RPMI8226 (cell line): ENCODE data around the gene HCAR1.
"Not testable (repeated sequence)": the region's sequence is repeated elsewhere in the genome, so short reads cannot be mapped to it uniquely, and the experiment has no call there.

ENCODE experiments used
- DNase-seq: peaks from one replicate; pipeline ENCODE4 v3.0.0-alpha.2; 2015

HCAR1 gene

DNA sequence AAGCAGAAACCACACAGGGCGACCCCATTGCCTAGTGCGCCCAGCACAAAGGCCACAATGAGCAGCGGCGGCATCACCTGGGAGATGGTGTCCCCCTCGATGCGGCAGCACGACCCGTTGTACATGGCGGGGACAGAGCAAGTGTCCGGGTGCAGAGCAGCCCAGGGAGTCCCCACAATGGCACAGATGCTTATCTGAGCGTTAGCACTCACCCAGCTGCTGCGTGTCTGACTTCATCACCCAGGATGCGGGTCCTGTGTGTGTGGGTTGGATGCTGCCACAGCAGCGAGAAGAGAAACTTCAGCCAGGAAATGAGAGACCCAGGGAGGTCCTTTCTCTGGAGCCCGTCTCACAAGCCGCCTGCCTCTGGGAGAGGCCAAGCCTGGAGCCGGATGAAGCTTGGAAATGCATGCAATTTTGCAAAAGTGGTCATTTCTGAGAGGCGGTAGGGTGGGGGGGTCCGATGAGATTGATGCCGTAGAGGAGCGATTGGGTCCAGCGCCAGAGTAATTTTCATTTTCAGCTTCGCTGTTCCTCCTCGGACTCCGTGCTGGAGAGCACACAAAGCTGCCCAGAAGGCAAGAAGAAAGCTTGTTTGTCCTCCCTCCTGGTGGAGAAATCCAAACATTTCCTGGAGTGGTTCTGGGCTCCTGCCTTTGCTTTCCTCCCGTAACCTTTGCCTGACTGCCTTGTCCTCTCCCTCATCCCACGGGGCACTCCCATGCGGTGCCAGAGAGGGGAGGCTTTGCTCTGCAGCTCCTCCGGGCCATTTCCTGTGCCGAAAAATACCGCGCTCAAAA lies at the start of gene HCAR1:
TSS of gene HCAR1 (minus strand) at position 630 of the 800 bp plus-strand sequence. CDS start at position 125, 505 bp downstream.
- DNase-seq = no peak

GRCh38 chr12:122757568-122757967 lies 26.9 kb upstream of the HCAR1 start:
- no peak for DNase-seq

- DNase-seq = no peak
These were observed 24.1 kb upstream of the HCAR1 start for GRCh38 chr12:122754790-122755189.

DNA sequence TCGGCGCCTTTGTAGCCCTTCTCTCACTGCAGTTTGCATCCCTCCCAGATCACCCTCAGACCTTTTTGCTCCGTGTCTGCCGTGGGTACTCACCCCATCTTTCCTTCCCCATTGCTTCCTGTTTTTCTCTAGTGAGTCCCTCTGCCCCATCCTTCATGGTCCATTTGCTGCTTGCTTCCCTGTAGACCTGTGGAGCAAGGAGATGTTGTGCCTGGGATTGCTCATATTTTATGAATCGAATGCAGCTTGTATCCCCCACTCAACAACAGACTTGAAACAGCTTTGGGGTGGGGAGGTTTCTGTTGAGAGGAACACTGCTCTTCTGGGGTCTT lies 22.6 kb upstream of the HCAR1 start:
- peak; percentile 20 for DNase-seq

- peak; percentile 99 for DNase-seq
These were observed 22.0 kb upstream of the HCAR1 start, which contains the start of gene DENR for GRCh38 chr12:122752464-122753318. Gene DENR (plus strand): TSS chr12:122752824. CDS start chr12:122753702, 878 bp downstream.

- not testable (repeated sequence) for DNase-seq
These were observed 20.3 kb upstream of the HCAR1 start for GRCh38 chr12:122750781-122751515.

DNA sequence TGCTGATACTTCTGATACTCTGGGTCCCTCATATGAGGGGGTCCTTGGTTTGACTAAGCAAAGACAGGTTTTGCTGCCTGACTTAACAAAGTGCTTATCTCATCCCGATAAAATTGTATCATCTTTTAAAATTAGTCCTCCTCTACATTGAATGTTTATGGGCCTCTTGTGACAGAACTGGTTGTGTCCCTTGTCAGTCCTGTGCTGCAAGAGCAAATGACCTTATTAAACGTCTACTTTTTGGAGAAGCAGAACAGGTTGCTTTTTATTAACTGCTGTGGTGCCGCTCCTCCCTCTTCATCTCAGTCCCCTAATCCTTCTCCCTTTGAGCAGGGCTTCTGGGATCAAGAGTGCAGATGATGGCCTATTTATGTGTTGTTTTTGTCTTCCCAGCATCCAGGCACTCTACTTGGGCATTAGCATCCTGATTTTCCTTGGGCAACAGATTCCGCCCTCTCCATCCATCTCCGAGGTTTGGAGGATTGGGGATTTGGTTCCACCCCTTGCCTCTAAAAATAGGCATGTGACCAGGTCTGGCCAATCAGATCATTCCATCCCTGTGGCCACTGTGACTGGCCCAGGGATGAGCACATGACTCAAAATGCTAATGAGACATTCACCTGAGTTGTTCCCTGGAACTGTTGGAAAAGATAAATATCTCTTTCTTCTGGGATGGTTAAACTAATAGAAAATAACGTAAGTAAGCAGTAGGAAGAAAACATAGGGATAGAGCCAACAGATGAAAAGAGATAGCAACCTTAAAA lies 19.1 kb upstream of the HCAR1 start:
- DNase-seq = no peak

DNA sequence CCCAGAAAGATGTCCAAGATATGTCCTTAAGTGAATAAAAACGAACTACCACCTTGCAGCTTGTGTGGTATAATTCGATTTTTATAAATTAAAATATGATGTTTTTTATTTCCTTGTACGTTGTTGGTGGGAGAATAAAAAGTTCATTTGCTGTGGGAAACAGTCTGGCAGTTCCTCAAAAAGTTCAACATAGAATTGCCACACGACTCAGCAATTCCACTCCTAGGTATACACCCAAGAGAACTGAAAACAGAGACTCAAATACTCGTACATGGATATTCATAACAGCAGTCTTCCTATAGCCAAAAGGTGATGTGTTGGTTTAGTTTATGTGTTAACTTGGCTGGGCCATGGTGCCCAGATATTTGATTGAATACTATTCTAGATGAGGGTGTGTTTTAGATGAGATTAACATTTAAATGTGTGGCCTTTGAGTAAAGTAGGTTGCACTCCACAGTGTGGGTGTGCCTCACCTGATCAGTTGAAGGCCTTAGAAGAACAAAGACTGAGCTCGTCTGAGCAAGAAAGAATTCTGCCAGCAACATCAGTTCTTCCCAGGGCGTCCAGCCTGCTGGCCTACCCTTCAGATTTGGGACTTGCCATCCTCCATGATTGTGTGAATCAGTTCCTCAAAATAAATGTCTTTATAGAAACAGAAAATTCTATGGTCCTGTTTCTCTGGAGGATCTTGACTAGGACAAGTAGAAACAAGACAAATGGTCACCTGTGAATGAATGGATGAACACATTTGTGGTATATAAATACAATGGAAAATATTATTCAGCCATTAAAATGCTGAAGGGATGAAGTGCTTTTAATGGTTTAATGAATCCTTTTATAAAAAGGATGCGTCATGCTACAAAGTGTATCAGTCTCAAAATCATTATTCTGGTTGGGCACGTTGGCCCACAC lies 16.8 kb upstream of the HCAR1 start:
- no peak for DNase-seq

DNA sequence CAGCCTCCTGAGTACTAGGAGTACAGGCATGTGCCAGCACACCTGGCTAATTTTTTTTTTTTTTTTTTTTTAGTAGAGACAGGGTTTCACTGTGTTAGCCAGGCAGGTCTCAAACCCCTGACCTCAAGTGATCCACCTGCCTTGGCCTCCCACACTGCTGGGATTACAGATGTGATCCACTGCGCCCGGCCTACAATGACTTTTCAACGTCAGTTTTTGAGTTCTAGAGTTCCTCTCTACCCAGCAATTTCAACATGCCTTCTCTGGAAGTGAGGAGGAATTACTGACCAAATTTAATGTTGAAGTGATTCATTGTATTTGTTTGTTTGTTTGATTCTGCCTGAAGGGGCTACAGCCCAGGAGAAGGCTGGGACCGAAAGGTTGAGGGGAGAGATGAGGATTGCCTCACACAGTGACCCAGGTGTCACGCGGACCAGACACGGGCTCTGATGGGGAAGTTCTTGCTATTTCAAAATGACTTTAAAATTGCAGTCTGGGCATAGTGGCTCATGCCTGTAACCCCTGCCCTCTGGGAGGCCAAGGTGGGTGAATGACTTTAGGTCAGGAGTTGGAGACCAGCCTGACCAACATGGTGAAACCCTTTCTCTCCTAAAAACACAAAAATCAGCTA lies 13.4 kb upstream of the HCAR1 start:
- no peak for DNase-seq

- DNase-seq = no peak
These were observed 9.7 kb upstream of the HCAR1 start for GRCh38 chr12:122740351-122740750.

DNA sequence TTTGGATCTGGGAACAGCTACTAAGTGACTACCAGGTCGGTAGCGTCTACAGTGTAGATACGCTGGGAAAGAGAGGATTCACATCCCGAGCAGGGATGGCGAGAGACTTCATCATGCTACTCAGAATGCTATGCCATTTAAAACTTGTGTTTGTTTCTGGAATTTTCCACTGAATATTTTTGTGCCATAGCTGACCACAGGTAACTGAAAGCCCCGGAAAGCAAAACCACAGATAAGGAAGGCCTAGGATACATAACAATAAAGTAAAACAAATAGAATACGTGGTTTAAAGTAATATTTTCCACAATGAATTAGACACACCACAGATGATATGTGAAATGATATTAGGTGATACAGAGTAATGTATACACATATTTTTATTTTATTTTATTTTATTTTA lies 7.9 kb upstream of the HCAR1 start:
- no peak for DNase-seq

- no peak for DNase-seq
These were observed 2.0 kb upstream of the HCAR1 start for GRCh38 chr12:122732611-122733010.

GRCh38 chr12:122732170-122732569 lies 1.5 kb upstream of the HCAR1 start:
- no peak for DNase-seq

- no peak for DNase-seq
These were observed 945 bp downstream of the HCAR1 start for GRCh38 chr12:122729583-122730214.

- DNase-seq = peak; percentile 55
These were observed 4.5 kb downstream of the HCAR1 start for GRCh38 chr12:122726080-122726558.

DNA sequence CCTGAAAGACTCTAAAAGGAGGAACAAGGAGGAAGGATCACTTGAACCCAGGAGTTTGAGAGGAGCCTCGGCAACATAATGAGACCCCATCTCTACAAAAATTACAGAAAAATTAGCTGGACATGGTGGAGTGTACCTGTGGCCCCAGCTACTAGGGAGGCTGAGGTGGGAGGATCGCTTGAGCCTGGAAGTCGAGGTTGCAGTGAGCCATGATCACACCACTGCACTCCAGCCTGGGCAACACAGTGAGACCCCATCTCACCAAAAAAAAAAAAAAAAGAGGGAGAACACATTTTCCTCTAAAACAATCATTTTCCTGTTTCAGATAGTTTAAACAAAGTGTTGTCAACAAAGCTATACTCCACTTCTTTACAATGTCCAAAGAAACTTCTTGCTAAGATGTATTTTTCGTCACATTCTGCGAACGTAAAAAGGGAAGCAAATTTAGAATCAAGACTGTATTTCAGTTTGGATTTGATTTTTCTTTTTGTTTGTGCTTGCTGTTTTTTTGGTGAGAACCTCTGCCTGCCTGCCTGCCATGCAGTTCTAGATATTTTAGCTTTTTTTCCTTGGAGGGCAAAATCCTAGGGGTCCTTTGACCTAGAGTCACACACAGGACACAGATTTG lies 5.1 kb downstream of the HCAR1 start:
- DNase-seq = no peak

GRCh38 chr12:122724641-122725243 lies 5.9 kb downstream of the HCAR1 start:
- no peak for DNase-seq

- DNase-seq = no peak
These were observed 8.3 kb downstream of the HCAR1 start for GRCh38 chr12:122722387-122722786.

- no peak for DNase-seq
These were observed 9.5 kb downstream of the HCAR1 start for GRCh38 chr12:122721057-122721545.
